A673 (cell line): ENCODE results near the gene EIF1AX. TPM values are rescaled to one million over a fixed set of nuclear protein-coding genes. Genes with fewer than 3 reads are reported as not detected.
A peak's percentile ranks its signal among the peaks of the same experiment; 100 is the strongest.

Experiments
- BruUV-seq: library from RNA; stranded (reverse); fragments of 400-500 nt; replicated peaks from 2 replicates; lab custom pipeline; 2021; lab: Mats Ljungman, UMichigan
- CTCF ChIA-PET: fragments of 300-600 bp; sonication (Branson Sonifier 250); formaldehyde crosslinking; loops from one replicate; lab custom pipeline; 2022; ENCODE audit warnings: antibody characterized with exemption; lab: Charles Lee
- POLR2A ChIA-PET: fragments of 300-600 bp; sonication (Branson Sonifier 250); formaldehyde crosslinking; loops from one replicate; lab custom pipeline; 2022; ENCODE audit warnings: antibody characterized with exemption; ENCODE audit not compliant: low non-redundant PET; lab: Charles Lee
- DNase-seq: peaks from one replicate; pipeline ENCODE4 v3.0.0-alpha.2; 2015; ENCODE audit warnings: low spot score
- H3K27ac ChIP-seq: fragments of 200-600 bp; sonication (generic); 2 replicates; pipeline ENCODE4 v1.5.1; 2016; ENCODE audit warnings: mixed run types, low read depth, mild to moderate bottlenecking, mixed read lengths, antibody characterized with exemption, low read length; ENCODE audit not compliant: poor library complexity, severe bottlenecking
- H3K27me3 ChIP-seq: fragments of 200-600 bp; sonication (generic); replicated peaks from 2 replicates; pipeline ENCODE4 v1.6.1; 2017; ENCODE audit warnings: mixed run types, low read depth, mild to moderate bottlenecking, mixed read lengths, antibody characterized with exemption, low read length; ENCODE audit not compliant: insufficient read depth, poor library complexity
- H3K36me3 ChIP-seq: fragments of 200-600 bp; sonication (generic); 2 replicates; pipeline ENCODE4 v1.6.1; 2016; ENCODE audit warnings: mixed run types, mild to moderate bottlenecking, mixed read lengths, antibody characterized with exemption, low read length; ENCODE audit not compliant: insufficient read depth, poor library complexity, severe bottlenecking
- H3K4me1 ChIP-seq: fragments of 200-600 bp; sonication (generic); 2 replicates; pipeline ENCODE4 v1.6.1; 2017; ENCODE audit warnings: mixed run types, mild to moderate bottlenecking, mixed read lengths, antibody characterized with exemption, low read length; ENCODE audit not compliant: insufficient read depth, poor library complexity, severe bottlenecking
- H3K4me3 ChIP-seq: fragments of 200-600 bp; sonication (generic); 2 replicates; pipeline ENCODE4 v1.5.1; 2016; ENCODE audit warnings: low read depth, mixed run types, mild to moderate bottlenecking, mixed read lengths, low read length; ENCODE audit not compliant: poor library complexity, severe bottlenecking
- H3K9me3 ChIP-seq: fragments of 200-600 bp; sonication (generic); 2 replicates; pipeline ENCODE4 v1.6.1; 2016; ENCODE audit warnings: mixed run types, low read depth, mild to moderate bottlenecking, mixed read lengths, antibody characterized with exemption, low read length; ENCODE audit not compliant: poor library complexity, severe bottlenecking
- CTCF ChIP-seq: fragments of 300-800, 200-600 bp; sonication (generic); conservative IDR thresholded peaks from 2 replicates; pipeline ENCODE4 v1.5.1; 2017; ENCODE audit warnings: low read depth, mild to moderate bottlenecking, antibody characterized with exemption, low read length, moderate library complexity, mixed read lengths
- EZH2 ChIP-seq: fragments of 200-600 bp; sonication (generic); IDR thresholded peaks from 2 replicates; pipeline ENCODE4 v1.6.1; 2017; ENCODE audit warnings: borderline replicate concordance, low read depth, mild to moderate bottlenecking, mixed read lengths, antibody characterized with exemption, low read length; ENCODE audit not compliant: poor library complexity, severe bottlenecking
- intact Hi-C: fragments of 100-400 bp; cut with micrococcal nuclease; formaldehyde crosslinking; loops from one replicate; pipeline ENCODE4 v1.10.0; 2022; ENCODE audit not compliant: unreplicated experiment
- total RNA-seq: library from RNA; stranded (reverse); gene quantifications from 2 replicates; pipeline ENCODE4 v1.2.3, GENCODE V29; 2021

EIF1AX gene
- total RNA-seq, 1 experiment from 2014 or later = 184 TPM

GRCh38 chrX:20118065-20118824 lies 23.4 kb downstream of the EIF1AX start:
- H3K4me1 ChIP-seq = no peaks in the 10 kb centered on the region
- no TSS peak for BruUV-seq
- no peaks in the 10 kb centered on the region for H3K9me3 ChIP-seq
- H3K4me3 ChIP-seq = no peak overlapping the region
- no peak for DNase-seq
- ChIA-PET CTCF (no interaction called here), POLR2A (no interaction called here)
- TF ChIP-seq CTCF (no peak), EZH2 (no peak)
- no peak overlapping the region for H3K27ac ChIP-seq
- H3K27me3 ChIP-seq = no peaks in the 10 kb centered on the region
- intact Hi-C loops = no loop called here
- H3K36me3 ChIP-seq = no peaks in the 10 kb centered on the region

- TF ChIP-seq CTCF = no peak
- H3K9me3 ChIP-seq = no peaks in the 10 kb centered on the region
- H3K36me3 ChIP-seq = no peaks in the 10 kb centered on the region
- ChIA-PET POLR2A (no interaction called here), CTCF (no interaction called here)
- H3K27me3 ChIP-seq = no peaks in the 10 kb centered on the region
- intact Hi-C loops = no loop called here
- no peak for DNase-seq
- H3K4me1 ChIP-seq = no peaks in the 10 kb centered on the region
- no peak within 1 kb of the TSS for H3K27ac ChIP-seq
- H3K4me3 ChIP-seq = peak within 1 kb of the TSS; percentile 29
- no TSS peak for BruUV-seq
These were observed 24.9 kb downstream of the EIF1AX start, which contains the start of gene MAP7D2 for GRCh38 chrX:20116577-20117240. Gene MAP7D2, minus strand, starts transcription at chrX:20116907. Its CDS starts 28 bp downstream, at chrX:20116879.

GRCh38 chrX:20116087-20116576 lies 25.5 kb downstream of the EIF1AX start:
- DNase-seq = no peak
- intact Hi-C loops = no loop called here
- BruUV-seq = no TSS peak
- ChIA-PET POLR2A (no interaction called here), CTCF (no interaction called here)
- Histone ChIP-seq H3K36me3 (no peaks in the 10 kb centered on the region), H3K4me3 (peak overlapping the region; percentile 29), H3K9me3 (no peaks in the 10 kb centered on the region), H3K27ac (no peak overlapping the region), H3K4me1 (no peaks in the 10 kb centered on the region), H3K27me3 (no peaks in the 10 kb centered on the region)
- TF ChIP-seq EZH2 (no peak), CTCF (no peak)
